Hindlimb muscle (tissue), 1 donor: ENCODE measurements around the gene MYO1E. TPM values are rescaled to one million over a fixed set of nuclear protein-coding genes. Genes with fewer than 3 reads are reported as not detected.

ENCODE experiments used
- DNase-seq: peaks from one replicate; pipeline ENCODE4 v3.0.0-alpha.2; 2013
- polyA plus RNA-seq: library from polyadenylated mRNA; unstranded; fragments of 120-200 nt; gene quantifications from one replicate; pipeline ENCODE4 v1.2.1, GENCODE V29; 2013; ENCODE audit not compliant: insufficient read length

The MYO1E gene
- polyA plus RNA-seq, 1 donor, result 48.2 TPM

GRCh38 chr15:59259137-59259943 lies 113.3 kb downstream of the MYO1E start:
- DNase-seq, result no peak

GRCh38 chr15:59258317-59258716 lies 114.4 kb downstream of the MYO1E start:
- DNase-seq, result no peak

DNA sequence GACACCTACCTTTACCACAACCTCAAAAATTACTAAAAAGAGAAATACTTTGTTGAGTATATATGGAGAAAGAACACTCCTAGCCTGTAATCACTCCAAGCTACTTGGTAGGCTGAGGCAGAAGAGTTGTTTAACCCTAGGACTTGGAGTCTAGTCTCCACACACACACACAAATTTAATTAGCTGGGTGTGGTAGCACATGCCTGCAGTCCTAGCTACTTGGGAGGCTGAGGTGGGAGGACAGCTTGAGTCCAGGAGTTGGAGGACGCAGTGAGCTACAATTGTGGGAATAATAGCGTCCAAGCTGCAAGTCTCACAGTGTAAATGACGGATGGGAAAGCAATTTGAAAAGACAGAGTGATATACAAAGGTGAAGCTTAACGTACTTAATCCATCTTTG lies 115.5 kb downstream of the MYO1E start:
- DNase-seq, result no peak

GRCh38 chr15:59256482-59256881 lies 116.2 kb downstream of the MYO1E start:
- no peak for DNase-seq

DNA sequence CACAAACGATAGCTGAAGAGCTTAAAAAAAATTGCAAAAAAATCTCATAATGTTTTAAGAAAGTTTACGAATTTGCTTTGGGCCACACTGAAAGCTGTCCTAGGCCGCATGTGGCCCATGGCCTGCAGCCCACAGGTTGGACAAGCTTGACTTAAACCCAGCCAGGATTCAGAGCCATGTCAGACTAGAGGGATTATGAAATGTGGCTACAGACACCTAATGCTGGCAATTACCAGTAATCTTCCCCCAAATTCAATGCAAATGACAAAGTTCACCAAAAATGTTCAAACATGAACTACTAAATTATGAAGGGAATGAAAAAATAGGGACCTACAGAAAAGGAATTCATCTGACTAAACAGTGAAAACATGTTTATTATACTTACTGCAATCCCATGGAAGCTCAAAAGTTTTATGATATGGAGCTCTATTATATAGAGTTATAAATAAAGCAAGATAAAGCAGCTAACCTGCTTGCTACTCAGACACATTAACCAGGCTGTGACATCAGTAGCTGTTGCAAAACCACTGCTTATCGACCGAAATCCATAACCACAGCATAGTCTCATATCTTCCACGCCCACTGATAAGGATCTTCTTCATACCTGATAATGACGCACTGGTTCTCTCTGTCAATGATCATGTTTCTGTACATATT lies 116.9 kb downstream of the MYO1E start:
- no peak for DNase-seq

- DNase-seq, result no peak
Observed at GRCh38 chr15:59252137-59252536, 120.5 kb downstream of the MYO1E start.

DNA sequence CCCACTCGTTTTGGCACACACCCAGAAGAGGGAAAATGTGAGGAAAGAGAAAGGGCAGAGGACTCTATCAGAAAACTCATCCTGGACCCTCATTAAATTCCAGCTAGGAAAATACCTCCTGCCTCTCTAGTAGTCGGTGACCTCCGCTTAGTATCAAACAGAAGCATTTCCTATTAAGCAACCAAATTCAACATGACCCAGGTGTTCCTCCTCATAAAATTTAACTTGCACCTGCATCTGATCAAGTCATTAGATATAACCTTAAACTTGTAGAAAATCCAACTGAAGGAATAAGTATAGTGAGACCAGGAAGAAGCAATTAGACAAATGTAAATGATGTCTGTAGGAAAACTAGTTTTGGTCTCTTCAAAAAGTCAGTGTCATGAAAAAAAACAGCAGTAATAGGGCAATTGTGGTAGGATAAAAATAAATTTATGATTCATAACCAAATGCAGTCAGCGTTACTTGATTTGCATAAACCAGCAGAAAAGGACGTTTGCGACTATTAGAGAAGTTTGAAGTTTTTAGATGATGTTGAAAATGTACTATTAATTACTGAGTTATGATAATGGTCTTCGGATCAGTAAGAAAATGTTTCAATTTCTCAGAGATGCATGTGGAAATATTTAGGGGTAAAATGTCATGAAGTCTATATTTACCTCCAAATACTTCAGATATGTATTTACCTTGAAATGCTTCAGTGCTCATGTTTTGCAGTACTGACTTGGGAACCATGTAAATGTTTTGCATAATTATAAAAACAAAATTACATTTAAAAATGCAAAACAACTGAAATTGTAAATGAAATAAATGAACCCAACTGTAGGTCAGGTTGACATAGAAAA lies 121.4 kb downstream of the MYO1E start:
- no peak for DNase-seq

DNA sequence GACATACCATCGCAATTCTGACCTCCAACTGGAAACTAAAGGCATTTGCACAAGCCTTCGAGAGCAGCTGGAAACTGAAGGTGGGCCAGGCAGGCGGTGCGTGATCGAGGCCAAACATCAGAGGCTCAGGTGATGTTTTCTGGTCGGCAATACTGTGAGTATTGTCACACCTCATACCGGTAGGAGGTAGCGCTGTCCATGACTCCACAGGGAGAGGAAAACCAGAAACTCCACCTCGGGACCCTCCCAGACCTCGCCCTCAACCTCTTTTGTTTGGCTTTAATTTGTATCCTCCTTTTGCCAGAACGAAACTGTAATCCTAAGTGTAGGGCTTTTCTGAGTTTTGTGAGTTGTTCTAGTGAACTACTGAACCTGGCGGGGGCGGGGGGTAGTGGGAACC lies 122.4 kb downstream of the MYO1E start:
- DNase-seq, result no peak

DNA sequence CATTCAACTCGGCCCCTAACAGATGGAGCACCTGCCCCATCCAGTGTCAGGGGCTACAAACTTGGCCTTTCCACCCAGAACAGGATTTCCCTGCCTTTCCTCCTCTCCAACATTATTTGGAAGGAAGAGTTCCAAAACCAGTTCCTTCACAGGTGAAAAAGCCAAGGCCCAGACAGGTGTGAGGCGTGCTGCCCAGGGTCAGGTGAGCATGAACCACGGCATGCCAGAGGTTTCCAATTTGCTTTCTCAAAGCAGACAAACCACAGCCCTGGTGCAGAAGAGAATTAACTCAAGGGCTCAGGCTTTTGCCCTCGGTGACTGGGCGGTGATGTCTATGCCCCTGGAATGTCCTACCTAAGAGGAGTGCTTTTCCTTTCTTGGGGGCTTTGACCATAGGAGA lies 122.9 kb downstream of the MYO1E start:
- DNase-seq, result no peak

DNA sequence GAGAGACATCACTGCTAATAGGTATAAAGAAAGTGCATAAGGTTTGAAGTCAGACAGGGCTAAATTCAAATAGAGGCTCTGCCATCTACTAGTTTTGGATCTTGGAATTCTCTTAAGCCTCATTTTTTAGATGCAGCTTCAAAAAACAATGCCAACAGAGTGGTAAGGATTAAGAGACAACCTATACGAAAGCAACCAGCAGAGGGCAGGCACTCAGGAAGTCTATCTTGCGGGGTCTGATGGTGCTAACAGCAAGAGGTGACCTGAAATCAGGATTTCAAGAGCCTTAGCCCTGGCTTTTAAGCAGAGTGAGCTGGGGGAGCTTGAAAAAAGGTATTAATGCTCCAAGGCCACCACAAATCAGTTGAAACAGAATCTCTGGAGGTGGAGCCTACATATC lies 125.3 kb downstream of the MYO1E start:
- DNase-seq, result no peak

- DNase-seq, result no peak
Observed at GRCh38 chr15:59245559-59245958, 127.1 kb downstream of the MYO1E start.

GRCh38 chr15:59244337-59244736 lies 128.3 kb downstream of the MYO1E start:
- no peak for DNase-seq

DNA sequence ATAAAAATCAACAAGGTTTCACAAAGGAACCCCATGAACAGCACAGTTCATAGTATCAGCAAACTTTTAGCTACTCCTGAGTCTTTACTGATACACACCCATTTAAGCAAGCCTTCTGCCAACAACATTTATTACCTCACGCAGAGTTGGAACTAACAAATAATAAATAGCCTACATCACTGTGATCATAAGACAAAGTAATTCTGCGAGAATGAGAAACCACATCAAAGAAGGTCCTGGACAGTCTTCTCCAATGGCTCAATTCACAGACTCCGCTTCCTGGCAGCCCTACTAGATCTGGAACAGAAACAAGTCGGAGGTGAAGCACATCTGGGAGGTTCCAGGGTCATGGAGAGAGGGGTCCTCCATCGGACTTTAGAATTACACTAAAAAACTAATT lies 129.0 kb downstream of the MYO1E start:
- DNase-seq, result no peak

GRCh38 chr15:59242649-59243048 lies 130.0 kb downstream of the MYO1E start:
- no peak for DNase-seq

DNA sequence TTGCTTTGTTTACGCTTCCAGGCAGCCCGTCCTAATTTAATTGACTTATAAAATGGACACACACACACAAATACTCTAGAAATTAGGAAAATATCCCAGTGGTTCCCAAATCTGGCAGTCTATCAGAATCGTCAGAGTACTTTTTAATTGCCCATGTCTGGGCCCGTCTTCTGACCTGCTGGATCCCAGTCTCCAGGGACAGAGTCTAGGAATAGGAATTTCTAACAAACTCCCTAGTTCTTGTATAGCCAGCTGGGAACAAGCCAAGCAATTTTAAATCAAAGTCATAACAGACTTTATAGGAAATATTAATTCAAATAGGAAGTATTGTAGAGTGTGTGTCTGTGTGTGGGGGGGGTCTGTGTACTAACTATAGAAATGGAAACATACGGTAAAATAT lies 132.6 kb downstream of the MYO1E start:
- no peak for DNase-seq

GRCh38 chr15:59237924-59238331 lies 134.7 kb downstream of the MYO1E start:
- no peak for DNase-seq

GRCh38 chr15:59237119-59237855 lies 135.4 kb downstream of the MYO1E start:
- DNase-seq, result no peak

GRCh38 chr15:59236394-59236793 lies 136.3 kb downstream of the MYO1E start:
- no peak for DNase-seq

DNA sequence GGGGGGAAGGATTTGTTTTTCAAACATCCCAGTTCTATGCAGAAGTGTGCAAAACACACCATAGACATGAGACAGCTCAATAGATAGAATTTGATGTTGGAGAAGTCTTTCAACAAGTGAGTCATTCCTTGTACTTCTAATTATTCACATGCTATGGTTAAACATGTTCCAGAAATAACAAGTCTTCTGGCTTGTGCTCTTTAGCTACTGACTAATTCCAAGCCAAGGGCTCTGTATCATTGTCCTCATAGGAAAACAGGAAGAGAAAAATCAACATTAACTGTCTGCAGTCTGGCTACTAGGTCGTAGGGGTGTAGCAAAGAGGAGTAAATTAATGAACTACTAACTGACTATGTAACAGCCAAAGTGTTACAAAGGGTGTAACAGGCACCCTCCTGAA lies 140.2 kb downstream of the MYO1E start:
- DNase-seq, result no peak

DNA sequence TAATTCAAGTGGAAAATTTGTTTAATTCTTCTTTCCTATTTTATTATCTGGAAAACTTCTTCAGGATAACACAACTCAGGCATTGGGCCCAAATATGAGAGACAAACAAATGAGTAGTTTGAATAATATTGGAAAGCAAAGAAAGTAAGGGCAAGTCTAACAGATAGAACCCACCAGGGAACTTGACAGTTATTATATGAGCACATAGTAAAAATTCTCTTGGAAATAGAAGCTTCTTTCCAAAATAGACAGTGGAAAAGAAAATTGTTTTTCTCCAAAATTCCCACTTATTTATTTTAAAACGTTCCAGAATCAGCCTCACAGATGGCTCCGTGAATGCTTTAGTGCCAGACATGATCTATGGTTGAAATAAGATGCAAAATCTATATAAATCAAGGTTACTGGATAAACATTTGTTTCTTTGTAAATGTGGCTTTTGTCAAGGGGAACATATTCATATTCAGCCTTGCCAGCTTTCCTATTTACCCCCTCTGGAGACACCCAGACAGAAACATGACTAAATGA lies 142.1 kb downstream of the MYO1E start:
- no peak for DNase-seq

GRCh38 chr15:59229453-59229852 lies 143.2 kb downstream of the MYO1E start:
- no peak for DNase-seq

DNA sequence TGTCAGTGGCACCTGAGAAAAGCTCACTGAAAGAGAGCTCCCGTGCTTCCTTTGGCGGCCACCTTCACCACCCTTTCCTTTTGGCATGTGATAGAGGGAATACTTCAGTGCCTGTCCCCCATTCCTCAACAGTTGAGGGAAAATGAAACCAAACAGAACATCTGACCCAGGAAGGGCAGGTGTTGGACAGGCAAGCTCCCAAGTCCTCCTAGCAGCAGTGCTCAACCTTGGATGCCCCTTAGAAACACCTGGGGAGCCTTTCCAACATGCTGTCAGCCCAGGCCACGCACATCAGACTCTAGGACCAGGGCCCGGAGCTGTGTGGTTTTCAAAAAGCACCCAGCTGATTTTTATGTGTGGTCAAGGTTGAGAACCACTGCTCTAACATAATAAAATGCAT lies 143.7 kb downstream of the MYO1E start:
- no peak for DNase-seq
